MM.1S (cell line): Measurements from ENCODE around the gene LRRC43.
A peak's percentile ranks its signal among the peaks of the same experiment; 100 is the strongest.
"Not testable (repeated sequence)": the region's sequence is repeated elsewhere in the genome, so short reads cannot be mapped to it uniquely, and the experiment has no call there.

Experiments
- DNase-seq: peaks from one replicate; pipeline ENCODE4 v3.0.0-alpha.2; 2015
- H2AFZ ChIP-seq: fragments of 300-600 bp; sonication (generic); 2 replicates; pipeline ENCODE4 v1.6.0; 2016; ENCODE audit warnings: antibody characterized with exemption, low read length
- H3F3A ChIP-seq: fragments of 300-600 bp; sonication (generic); 2 replicates; pipeline ENCODE4 v1.6.1; 2016; ENCODE audit warnings: mild to moderate bottlenecking, antibody characterized with exemption, low read length, moderate library complexity, mixed read lengths; ENCODE audit not compliant: insufficient read depth
- H3K27ac ChIP-seq: fragments of 300-600 bp; sonication (generic); 2 replicates; pipeline ENCODE4 v1.5.1; 2016; ENCODE audit warnings: mild to moderate bottlenecking, low read length
- H3K27me3 ChIP-seq: fragments of 300-600 bp; sonication (generic); replicated peaks from 2 replicates; pipeline ENCODE4 v1.6.0; 2016; ENCODE audit warnings: low read length; ENCODE audit not compliant: insufficient read depth
- H3K36me3 ChIP-seq: fragments of 300-600 bp; sonication (generic); replicated peaks from 2 replicates; pipeline ENCODE4 v1.6.1; 2016; ENCODE audit warnings: mild to moderate bottlenecking, low read length, mixed read lengths; ENCODE audit not compliant: insufficient read depth
- H3K4me1 ChIP-seq: fragments of 300-600 bp; sonication (generic); 2 replicates; pipeline ENCODE4 v1.6.1; 2016; ENCODE audit warnings: low read length, mixed read lengths
- H3K4me2 ChIP-seq: fragments of 300-600 bp; sonication (generic); 2 replicates; pipeline ENCODE4 v1.6.0; 2016; ENCODE audit warnings: low read depth, low read length
- H3K4me3 ChIP-seq: fragments of 300-600 bp; sonication (generic); 2 replicates; pipeline ENCODE4 v1.5.1; 2016; ENCODE audit warnings: low read length, mixed read lengths
- H3K79me2 ChIP-seq: fragments of 300-600 bp; sonication (generic); 2 replicates; pipeline ENCODE4 v1.6.1; 2016; ENCODE audit warnings: mixed run types, low read length, mixed read lengths
- H3K9ac ChIP-seq: fragments of 300-600 bp; sonication (generic); 2 replicates; pipeline ENCODE4 v1.6.1; 2016; ENCODE audit warnings: low read length, mixed read lengths
- H3K9me2 ChIP-seq: fragments of 300-600 bp; sonication (generic); replicated peaks from 2 replicates; pipeline ENCODE4 v1.6.1; 2016; ENCODE audit warnings: mild to moderate bottlenecking, low read length, mixed read lengths; ENCODE audit not compliant: insufficient read depth
- H3K9me3 ChIP-seq: fragments of 300-600 bp; sonication (generic); replicated peaks from 2 replicates; pipeline ENCODE4 v1.6.1; 2016; ENCODE audit warnings: mild to moderate bottlenecking, low read length, mixed read lengths; ENCODE audit not compliant: insufficient read depth
- H4K20me1 ChIP-seq: fragments of 300-600 bp; sonication (generic); 2 replicates; pipeline ENCODE4 v1.6.1; 2016; ENCODE audit warnings: mild to moderate bottlenecking, low read length, moderate library complexity, mixed read lengths; ENCODE audit not compliant: insufficient read depth
- EZH2 ChIP-seq: fragments of 300-600 bp; sonication (generic); optimal IDR thresholded peaks from 2 replicates; pipeline ENCODE3; 2017; ENCODE audit warnings: low read depth, mild to moderate bottlenecking, antibody characterized with exemption, low read length, mixed read lengths
- EZH2phosphoT487 ChIP-seq: fragments of 300-600 bp; sonication (generic); IDR thresholded peaks from 2 replicates; pipeline ENCODE4 v1.6.1; 2018; ENCODE audit warnings: antibody characterized with exemption, low read length
- TF ChIP-seq, protein P1 (sequence below): fragments of 300-600 bp; sonication (generic); IDR thresholded peaks from 2 replicates; pipeline ENCODE4 v1.5.1; 2016; ENCODE audit warnings: antibody characterized with exemption, low read length, mixed read lengths

Gene LRRC43

GRCh38 chr12:122202017-122202416 lies 19.1 kb downstream of the LRRC43 start:
- no peak for DNase-seq
- Histone ChIP-seq H3K4me1 (no peaks in the 10 kb centered on the region), H4K20me1 (no peaks in the 10 kb centered on the region), H3K9me2 (no peaks in the 10 kb centered on the region), H3F3A (no peaks in the 10 kb centered on the region), H3K27me3 (no peaks in the 10 kb centered on the region), H3K9ac (no peak overlapping the region), H3K9me3 (no peaks in the 10 kb centered on the region), H3K4me3 (no peak overlapping the region), H3K36me3 (no peaks in the 10 kb centered on the region), H3K27ac (no peak overlapping the region), H3K4me2 (no peak overlapping the region), H2AFZ (no peak overlapping the region), H3K79me2 (no peaks in the 10 kb centered on the region)
- TF ChIP-seq EZH2 (no peak), EZH2phosphoT487 (no peak)
- TF ChIP-seq, protein P1, sequence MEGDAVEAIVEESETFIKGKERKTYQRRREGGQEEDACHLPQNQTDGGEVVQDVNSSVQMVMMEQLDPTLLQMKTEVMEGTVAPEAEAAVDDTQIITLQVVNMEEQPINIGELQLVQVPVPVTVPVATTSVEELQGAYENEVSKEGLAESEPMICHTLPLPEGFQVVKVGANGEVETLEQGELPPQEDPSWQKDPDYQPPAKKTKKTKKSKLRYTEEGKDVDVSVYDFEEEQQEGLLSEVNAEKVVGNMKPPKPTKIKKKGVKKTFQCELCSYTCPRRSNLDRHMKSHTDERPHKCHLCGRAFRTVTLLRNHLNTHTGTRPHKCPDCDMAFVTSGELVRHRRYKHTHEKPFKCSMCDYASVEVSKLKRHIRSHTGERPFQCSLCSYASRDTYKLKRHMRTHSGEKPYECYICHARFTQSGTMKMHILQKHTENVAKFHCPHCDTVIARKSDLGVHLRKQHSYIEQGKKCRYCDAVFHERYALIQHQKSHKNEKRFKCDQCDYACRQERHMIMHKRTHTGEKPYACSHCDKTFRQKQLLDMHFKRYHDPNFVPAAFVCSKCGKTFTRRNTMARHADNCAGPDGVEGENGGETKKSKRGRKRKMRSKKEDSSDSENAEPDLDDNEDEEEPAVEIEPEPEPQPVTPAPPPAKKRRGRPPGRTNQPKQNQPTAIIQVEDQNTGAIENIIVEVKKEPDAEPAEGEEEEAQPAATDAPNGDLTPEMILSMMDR = no peak

- H3K4me3 ChIP-seq = peak overlapping the region; percentile 50; the same call in 1 of the 2 replicates
- not testable (repeated sequence) for H3K27me3 ChIP-seq, H3K79me2 ChIP-seq, H3K36me3 ChIP-seq, H4K20me1 ChIP-seq, H3K27ac ChIP-seq, H3F3A ChIP-seq, H3K9ac ChIP-seq, DNase-seq, H3K9me2 ChIP-seq, H3K9me3 ChIP-seq, H3K4me1 ChIP-seq
- peak overlapping the region; percentile 51; the same call in 1 of the 2 replicates for H2AFZ ChIP-seq
- peak overlapping the region; percentile 76; the same call in 1 of the 2 replicates for H3K4me2 ChIP-seq
Measured at GRCh38 chr12:122202811-122203210, 19.9 kb downstream of the LRRC43 start.

DNA sequence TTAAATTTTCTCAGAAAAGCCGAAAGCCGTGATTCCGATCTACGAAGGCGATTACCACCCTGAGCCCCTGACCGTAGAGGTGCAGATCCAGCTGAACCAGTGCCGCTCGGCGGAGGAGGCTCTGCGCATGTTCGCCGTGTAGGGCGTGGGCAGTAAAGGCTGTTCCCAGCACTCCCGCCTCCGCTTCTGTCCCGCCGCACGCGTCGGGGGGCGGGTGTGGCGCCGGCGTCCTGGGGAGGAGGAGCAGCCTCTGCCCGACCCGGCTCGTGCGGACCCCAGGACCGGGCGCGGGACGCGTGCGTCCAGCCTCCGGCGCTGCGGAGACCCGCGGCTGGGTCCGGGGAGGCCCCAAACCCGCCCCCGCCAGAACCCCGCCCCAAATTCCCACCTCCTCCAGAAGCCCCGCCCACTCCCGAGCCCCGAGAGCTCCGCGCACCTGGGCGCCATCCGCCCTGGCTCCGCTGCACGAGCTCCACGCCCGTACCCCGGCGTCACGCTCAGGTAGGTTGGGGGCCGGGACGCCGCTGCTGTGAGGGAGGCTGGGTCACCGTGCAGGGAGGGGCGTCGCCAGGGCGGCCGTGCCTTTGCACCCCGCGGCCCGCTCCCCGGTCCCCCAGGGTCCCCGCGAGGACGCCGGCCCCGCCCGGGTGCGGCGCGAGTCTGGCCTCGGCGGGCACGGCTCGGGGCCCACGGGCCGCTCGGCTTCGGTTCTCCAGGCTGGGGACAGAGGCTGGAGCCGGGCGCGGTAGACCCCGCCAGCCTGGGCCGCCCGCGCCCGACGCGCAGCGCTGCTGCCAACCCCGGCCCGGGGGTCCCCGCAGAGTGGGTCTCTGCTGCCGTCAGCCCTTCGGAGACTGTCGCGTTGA lies 20.6 kb downstream of the LRRC43 start, which contains the start of gene B3GNT4:
Gene B3GNT4 (plus strand): TSS at position 409 of the 866 bp plus-strand sequence. CDS start 910 bp downstream, outside the sequence.
- H3K27me3 ChIP-seq = no peaks in the 10 kb centered on the region
- H2AFZ ChIP-seq = peak within 1 kb of the TSS; percentile 51; the same call in 1 of the 2 replicates
- H3F3A ChIP-seq = no peaks in the 10 kb centered on the region
- H3K9me3 ChIP-seq = no peaks in the 10 kb centered on the region
- H3K9me2 ChIP-seq = no peaks in the 10 kb centered on the region
- peak; percentile 32 for DNase-seq
- H3K79me2 ChIP-seq = no peaks in the 10 kb centered on the region
- H3K4me2 ChIP-seq = peak within 1 kb of the TSS; percentile 76
- H3K4me3 ChIP-seq = peak within 1 kb of the TSS; percentile 50
- no peak within 1 kb of the TSS for H3K27ac ChIP-seq
- H3K36me3 ChIP-seq = no peaks in the 10 kb centered on the region
- no peak within 1 kb of the TSS for H3K9ac ChIP-seq
- no peaks in the 10 kb centered on the region for H3K4me1 ChIP-seq
- TF ChIP-seq EZH2 (no peak), EZH2phosphoT487 (no peak)
- TF ChIP-seq, protein P1 = no peak
- H4K20me1 ChIP-seq = no peaks in the 10 kb centered on the region
